NCI-H128 (cell line): ENCODE results near the gene SLC16A8.
"Not testable (repeated sequence)": the region's sequence is repeated elsewhere in the genome, so short reads cannot be mapped to it uniquely, and the experiment has no call there.

ENCODE experiments used
- DNase-seq: peaks from one replicate; lab custom pipeline; 2025; ENCODE audit not compliant: unreplicated experiment; lab: John Stamatoyannopoulos, UW

SLC16A8 gene

DNA sequence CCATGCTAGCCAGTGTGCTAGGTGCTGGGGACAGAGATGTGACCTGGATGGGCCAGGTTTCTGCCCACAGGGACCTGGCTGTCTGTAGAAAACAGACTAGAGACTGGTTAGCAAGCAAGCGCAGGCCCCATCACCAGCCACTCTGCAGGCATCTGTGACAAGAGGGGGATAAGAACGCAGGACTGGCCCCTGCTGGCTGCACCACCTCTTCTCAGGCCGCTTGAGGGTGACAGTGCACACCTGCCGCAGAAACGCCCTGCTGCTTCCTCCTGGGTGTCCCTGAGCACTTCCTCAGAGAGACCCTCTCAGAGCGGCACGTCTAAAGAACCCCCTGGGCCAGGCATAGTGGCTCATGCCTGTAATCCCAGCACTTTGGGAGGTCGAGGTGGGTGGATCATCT lies 32.7 kb downstream of the SLC16A8 start:
- DNase-seq = no peak

DNA sequence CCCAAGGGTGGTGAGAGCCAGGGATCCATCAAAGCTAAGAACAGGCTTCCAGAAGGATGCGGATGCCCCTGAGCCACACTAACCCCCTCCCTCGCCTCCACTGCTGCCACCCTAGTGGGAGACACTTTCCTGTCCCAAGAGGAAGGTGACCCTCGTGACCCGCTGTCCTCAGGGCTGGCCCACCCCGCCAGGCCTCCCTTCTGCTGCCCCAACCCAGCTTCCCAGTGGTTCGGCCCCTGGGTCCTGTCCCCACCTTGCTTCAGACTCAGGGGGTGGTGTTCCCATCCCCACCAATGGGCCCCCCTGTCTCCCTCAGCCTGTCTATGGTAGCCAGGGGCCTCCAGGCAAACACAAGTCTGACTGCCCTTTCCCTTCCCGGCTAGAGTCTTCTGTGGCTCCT lies 33.3 kb downstream of the SLC16A8 start:
- no peak for DNase-seq

DNA sequence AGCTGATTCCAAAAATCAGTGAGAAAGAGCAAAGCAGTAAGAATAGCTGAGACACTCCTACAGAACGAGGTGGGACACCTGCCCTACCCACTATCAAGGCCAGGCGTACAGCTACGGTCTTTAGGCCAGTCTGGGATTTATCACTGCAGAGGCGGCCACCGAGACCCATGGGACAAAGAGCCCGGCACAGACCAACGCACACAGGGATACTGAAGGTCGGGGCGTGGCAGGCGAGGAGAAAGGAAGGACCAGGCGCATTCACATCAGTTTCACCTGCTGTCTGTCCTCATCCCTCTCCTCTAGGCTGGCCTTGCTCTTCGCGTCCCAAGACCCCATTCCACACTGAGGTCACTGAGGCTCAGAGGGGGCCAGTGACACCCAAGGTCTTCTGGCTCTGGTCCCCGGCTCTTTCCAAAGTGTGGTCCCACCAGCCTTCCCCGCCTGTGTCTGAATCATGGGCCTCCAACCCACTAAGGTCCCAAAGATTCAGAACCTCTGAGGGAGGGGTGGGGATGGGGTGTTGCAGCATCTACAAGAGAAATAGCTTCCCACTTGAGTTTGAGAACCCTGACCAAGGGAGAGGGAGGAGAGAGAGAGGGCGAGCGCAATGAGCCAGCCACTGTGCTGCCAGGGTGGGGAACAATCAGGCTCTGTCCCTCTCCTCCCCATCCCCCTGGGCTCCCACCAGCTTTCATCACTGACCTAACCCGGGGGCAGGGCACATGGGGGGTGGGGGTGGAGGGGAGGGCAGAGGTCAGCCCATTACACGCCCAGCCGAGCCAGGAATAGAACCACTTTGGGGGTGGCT lies 34.0 kb downstream of the SLC16A8 start:
- no peak for DNase-seq

DNA sequence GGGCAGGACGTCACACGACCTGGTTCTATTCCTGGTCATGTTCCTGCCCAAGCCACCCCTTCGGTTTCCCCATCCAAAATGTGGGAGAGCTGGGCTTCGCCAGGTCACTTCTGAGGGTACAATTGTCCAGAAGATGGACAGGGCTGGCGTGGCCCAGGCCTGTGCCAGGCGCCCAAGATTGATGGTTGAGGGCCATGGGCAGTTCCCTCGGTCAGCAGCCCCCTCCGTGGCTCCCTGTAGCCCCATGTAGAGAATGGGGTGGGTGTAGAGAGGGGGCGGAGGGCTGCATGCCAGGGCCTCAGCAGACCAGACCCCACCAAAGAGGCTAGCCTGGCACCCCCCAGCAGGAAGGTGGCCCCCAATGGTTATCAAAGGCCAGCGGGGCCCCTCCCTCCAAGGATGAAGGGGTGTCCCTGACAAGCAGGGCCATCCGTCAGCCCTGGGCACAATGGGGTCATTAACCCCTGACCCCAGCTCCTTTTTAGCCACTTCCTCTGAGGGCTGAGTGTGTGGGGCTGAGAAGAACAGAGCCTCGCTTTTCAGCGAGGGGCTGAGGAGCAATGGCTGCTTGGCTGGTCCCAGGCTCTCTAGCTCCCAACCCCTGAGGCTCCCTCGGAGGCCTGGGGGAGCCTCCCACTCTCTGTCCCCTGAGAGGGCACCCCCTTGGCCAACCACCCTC lies 37.8 kb downstream of the SLC16A8 start:
- no peak for DNase-seq

DNA sequence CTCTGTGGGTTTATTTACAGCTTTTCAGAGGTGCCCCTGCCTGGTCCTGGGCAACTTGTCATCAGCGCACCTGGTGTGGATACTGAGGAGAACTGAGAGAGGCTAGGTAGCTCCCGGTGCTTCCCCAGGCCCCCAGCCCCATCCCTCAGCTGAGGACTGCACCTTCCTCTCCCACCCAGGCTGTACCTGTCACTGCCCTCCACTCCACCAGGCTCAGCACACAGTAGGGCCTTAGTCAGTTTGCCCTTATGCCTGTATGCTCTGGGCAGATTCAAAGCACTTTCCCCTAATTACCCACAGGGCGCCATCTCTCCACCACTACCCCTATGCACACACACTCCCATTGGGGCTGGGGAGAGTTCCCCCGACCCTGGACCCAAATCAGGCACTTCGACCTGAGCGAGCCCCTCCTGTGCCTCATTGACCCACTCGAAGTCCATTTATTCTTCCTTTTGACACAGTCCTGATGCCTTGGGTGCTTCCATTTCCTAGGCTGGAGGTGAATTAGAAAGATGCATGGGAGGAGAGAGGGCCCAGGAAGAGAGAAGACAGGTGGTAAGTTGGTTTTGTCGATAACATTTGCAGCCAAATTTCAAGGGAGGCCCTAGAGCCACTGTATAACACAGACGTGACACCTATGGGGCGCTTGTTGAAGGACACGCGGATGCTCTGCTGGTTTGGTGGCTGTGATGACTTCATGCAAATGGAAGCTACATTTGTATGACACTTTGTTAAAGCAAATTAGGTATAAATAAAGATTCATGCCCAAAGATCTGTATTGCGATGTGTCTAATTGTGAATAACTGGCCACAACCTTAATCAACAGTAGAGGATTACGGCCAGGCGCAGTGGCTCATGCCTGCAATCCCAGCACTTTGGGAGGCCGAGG lies 40.6 kb downstream of the SLC16A8 start:
- DNase-seq = no peak

DNA sequence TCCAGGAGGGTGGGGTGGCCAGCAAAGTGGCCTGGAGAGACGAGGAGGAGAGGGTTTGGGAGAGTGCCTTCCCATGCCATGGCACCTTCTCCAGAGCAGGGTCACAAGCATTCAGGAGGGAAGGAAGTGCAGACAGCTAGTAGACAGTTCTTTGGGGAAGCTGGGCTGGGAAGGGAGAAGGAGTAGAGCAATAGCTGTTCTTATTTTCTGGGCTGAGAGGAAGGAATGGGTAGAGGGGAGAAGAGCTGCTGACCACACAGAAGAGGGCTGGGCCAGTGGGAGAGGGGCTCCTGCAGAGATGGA lies 41.5 kb downstream of the SLC16A8 start:
- no peak for DNase-seq

DNA sequence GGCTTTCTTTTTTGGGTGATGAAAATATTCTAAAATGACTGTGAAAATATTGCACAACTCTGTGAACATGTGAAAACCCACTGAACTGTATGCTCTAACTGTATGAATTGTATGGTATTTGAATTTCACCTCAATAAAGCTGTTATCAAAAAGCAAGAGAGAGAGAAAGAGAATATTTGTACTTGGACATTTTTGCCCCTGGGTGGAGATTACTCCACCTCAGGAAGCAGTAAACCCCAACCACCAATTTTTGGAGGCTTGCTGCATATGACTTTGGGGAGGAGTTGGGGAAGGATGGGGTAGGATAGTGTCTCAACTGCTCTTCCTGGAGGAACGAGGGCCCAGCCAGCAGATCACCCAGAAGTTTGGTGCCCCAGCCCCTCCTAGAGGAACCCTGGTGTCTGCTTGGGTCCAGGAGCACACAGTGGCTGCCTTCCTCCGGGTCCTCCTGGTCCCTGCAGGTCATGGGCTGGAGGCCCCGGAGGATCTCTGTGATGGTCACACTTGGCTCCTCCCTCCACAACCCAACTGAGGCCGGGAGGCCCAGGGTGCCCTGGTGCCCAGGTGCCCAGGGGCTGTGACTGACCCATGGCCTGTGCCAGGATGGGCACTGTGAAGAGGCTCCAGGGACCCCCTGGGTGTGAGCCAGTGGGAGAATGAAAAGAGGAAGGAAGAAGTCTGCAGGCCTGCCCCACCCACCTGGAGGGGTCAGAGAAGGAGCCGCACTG lies 42.1 kb downstream of the SLC16A8 start:
- no peak for DNase-seq

DNA sequence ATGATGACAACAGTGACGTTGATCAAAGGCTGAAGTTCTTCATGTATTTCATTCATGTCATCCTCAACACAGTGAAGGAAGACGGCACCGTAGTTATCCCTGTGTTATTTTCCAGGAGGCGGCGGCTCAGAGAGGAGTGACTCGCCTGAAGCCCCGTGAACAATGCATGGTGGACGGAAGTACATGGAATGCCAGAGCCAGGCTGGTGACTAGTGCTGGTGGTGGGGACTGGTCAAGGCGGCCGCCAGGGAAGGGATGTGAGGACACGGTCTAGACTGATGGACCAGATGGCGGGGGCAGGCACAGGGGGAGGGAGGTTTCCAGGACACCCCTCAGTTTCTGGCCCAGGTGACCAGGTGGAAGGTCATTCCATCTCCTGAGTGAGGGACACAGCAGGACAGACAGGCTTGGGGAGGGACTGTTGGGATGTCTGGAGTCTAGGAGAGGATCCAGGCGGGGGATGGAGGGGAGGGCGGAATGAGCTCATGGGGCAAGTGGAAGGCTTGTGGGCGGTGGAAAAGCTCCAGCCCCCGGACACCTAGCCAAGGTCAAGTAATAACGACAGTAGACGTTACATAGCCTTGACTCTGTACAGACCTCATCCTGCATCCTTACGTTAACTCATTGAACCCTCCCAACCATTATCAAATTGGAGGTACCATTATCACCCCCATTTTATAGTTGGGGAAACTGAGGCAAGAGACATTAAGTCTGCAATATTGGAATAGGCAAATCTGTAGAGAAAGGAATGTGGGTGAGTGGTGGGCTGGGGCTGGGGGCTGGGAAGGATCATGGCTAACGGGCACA lies 42.8 kb downstream of the SLC16A8 start:
- DNase-seq = no peak

DNA sequence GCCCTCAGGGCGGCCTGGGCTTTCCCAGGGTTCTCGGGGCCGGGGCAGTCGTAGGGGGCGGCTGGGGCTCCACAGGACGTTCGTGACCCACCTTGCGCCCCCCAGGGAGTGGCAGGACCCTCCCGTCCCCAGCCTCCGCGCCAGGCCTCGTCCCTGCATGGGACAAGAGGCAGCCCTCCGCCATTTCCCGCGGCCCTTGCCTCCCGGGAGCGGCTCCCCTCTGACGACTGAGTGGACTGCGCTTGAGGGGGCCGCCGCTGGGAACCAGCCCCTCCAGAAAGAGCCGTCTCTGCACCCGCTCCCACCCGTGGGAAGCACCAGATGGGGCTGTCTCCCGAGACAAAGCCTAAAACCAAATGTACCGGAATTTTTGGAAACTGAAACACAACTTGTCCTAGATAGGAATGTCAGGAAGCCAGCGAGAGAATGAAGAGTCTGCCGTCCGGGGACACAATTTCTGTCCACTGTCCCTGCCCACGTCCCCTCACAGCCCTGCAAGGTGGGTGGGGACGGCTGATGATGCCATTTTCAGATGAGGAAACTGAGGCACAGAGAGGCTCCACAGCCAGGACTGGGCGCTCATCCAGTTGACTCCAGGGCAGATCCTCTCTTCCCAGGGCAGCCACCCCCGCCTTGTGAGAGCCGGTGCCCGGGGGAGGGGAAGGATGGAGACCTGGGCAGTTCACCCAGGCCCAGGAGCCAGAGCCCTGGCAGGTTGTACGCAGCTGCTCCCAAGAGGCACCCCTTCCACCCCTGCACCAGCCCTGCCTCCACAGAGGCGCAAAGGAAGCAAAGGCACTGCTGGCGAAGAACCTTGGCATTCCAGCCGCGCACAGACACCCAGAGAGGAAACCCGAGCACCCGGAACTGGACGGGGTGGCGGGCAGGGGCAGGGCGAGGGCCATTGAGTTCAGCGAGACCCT lies 44.8 kb downstream of the SLC16A8 start:
- no peak for DNase-seq

DNA sequence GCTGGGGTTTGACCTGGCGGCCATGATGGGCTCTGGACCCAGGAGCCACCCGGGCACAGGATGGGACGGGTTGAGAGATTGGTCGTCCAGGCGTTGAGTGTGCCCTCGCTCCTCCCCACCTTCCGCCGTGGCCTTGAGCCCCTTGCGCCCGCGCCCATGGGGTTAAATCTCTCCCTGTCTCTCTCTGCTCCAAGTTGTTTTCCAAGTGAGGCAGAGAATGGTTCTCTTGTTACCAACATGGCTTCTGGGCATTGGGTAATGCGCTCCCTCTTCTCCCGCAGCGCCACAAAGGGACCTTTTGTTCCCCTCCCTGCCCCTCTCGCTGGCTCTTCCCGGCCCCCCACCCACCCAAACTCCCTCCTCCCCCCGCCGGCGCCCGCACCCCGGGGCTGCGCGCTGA lies 45.6 kb downstream of the SLC16A8 start:
- DNase-seq = no peak

DNA sequence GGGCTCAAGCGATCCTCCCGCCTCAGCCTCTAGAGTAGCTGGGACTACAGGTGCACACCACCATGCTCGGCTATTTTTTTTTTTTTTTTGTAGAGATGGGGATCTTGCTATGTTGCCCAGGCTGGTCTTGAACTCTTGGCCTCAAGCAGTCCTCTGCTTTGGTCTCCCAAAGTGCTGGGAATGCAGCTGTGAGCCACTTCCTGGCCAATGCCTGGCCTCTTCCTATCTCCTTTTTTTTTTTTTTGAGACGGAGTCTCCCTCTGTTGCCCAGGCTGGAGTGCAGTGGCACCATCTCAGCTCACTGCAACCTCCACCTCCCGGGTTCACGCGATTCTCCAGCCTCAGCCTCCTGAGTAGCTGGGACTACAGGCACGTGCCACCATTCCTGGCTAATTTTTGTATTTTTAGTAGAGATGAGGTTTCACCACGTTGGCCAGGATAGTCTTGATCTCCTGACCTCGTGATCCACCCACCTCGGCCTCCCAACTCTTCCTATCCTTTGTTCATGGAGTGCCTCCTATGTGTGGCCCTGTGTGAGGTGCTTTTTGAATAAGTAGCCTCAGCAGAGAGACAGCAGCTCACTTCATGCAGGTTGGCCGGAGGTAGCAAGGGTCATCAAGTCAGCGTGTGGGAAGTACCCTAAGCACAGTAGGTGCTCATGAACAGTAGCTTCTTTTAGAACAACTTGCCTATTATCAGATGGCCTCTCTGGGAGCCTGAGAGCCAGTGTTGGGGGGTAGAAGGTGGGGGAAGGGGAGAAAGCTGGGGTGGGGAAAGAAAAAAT lies 46.4 kb downstream of the SLC16A8 start:
- DNase-seq = not testable (repeated sequence)

DNA sequence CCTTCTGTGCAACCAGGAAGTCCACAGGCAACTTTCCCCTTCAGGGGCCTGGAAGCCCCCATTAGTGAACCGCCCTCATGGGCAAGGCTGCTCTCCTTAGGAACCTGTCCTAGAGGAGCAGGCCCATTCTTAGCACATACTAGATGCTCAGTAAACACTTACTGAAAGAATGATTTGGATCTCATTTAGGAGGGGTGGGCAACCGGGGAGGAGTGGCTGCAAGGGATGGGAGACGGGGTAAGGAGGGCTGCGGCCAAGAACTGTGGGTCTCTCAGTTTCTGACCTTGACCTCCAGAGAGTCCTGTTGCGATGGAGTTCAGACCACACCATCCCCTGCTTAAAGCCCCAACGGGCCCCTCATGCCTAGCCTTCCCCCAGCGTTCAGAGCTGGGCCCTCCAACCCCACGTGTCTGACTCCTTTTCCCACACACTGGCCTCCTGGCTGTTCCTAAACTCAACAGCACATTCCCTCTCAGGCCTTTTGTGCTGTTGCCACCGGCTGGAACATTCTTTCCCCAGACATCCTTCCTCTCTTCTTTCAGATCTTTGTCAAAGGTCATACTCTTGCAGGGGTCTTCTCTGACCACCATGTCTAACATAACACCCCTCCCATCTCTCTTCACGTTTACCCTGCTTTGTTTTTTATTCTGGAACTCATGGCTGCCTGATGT lies 47.5 kb downstream of the SLC16A8 start:
- no peak for DNase-seq

DNA sequence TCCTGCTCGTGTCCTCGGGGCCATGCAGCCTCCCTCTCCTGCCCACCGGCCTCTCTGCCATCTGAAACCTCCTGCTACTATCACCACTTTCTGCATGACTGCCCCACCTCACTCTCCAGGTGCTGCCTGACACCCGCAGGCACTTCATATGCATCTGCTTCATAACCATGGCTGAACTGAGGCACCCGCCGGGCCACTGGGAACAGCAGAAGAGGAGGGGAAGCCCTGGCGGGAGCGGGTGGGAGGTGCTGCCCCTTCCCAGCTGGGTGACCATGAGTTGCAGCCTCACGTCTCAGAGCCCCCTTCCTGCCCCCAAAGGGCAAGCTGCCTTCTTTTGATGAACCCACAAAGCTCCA lies 48.5 kb downstream of the SLC16A8 start:
- DNase-seq = no peak

DNA sequence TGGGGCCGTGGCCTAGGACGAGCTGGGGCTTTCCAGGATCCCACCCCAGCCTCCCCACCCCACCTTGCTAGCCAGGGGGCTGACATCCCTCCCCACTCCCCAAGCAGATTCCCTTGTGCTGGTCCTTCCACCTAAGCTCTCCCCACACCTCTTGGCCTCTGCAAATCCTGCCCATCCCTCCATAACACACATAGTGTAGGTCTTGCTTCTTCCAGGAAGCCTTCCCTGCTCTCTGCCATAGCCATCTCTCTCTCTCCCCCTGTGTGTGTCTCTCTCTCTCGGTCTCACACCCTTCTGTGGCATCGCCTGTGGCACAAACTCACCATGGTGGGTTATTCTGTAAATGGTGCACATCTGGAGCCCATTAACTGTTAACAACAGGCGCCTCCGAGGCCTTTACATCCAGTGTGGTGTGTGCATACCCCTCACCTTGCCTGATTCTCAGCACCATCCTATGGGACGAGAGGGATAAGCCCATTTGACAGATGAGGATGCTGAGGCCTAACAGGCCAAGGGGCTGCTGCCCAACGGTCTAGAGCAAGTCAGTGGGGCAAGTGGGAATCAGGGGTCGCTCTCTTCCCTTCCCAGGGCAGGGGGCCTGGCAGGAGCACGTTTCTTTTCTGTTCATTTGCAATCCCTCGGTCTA lies 49.0 kb downstream of the SLC16A8 start:
- no peak for DNase-seq

DNA sequence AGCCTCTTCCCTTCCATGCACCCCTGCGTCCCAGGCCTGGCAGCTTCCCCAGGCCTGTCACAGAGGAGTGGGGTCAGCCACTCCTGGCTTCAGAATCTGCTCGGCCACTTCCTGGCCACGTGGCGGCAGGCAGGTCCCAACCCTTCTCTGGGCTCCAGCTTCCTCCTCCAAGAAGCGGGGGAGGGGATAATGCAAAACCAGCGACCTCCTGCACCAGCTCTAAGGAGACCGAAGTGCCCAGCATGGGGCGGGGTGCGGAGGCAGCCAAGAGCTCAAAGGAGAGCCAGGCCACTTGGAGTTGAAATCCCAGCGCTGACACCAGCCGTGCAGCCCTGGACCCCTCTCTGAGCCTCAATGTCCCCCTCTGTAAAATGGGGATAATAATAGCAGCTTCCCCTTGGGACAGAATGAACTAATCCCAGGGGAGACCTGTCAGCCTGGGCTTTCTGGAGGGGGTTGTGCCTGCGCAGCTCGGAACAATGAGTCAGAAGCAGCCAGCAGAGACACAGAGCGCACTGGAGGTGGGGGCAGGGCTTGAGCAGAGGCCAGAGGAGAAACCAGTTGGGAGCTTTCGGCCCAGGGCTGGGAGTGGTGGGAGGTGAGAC lies 49.6 kb downstream of the SLC16A8 start:
- no peak for DNase-seq

DNA sequence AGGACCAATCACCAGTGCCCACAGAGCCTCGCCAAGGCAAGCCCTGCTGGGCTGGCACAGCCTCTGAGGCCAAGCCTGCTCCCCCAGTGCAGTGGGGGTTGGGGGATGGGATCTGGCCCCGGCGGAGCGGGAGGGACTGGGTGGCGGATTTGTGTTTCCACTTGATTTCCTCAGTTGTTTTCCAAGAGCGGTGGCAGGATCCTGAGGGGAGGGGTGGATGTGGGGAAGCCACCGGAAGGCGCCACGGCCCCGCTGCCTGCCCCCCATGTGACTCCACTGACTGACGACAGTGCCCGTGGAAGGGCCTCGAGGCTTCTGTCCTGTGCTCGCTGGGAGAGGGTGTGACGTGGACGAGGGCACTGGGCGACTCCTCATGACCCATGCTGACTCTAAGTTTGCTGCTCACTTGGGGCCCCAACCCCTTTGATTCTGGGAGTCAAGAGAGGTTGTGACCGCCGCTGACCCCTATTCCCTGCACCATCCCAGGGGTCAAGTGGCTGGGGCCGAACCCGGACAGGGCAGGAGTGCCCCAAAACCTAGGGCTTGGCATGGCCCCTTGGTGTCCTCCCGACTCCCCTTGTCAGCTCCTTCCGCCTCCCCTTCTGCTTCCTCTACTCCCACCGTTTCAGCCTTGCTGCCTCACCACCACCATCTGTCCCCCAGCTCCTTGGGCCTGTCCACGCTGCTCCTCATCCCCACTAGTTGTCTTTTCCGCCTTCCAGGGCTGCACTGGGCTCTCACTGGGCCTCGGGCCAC lies 50.3 kb downstream of the SLC16A8 start:
- DNase-seq = no peak
